Thoracic aorta (tissue), 2 donors: ENCODE data around the gene STRN4. TPM values are rescaled to one million over a fixed set of nuclear protein-coding genes. Genes with fewer than 3 reads are reported as not detected.
A peak's percentile ranks its signal among the peaks of the same experiment; 100 is the strongest.
"Not testable (repeated sequence)": the region's sequence is repeated elsewhere in the genome, so short reads cannot be mapped to it uniquely, and the experiment has no call there.

ENCODE experiments used
- ATAC-seq: fragments of 150-250 bp; one replicate; pipeline ENCODE4 v1.8.0; 2017; ENCODE audit warnings: low read depth; ENCODE audit not compliant: insufficient number of reproducible peaks, low FRiP score
- DNase-seq: peaks from one replicate; pipeline ENCODE4 v3.0.0-alpha.2; 2020; ENCODE audit warnings: low spot score
- H3K27ac ChIP-seq, 2 donors: fragments of 200-600 bp; sonication (generic); 1 replicate in 1 of 2; 2 replicates in 1 of 2; pipeline ENCODE4 v1.5.1; 2016; ENCODE audit warnings: mild to moderate bottlenecking in 2 of 2, moderate library complexity in 2 of 2
- H3K27me3 ChIP-seq: fragments of 200-600 bp; sonication (generic); replicated peaks from 2 replicates; pipeline ENCODE4 v1.6.0; 2016; ENCODE audit warnings: mild to moderate bottlenecking; ENCODE audit not compliant: insufficient read depth
- H3K36me3 ChIP-seq: fragments of 200-600 bp; sonication (generic); one replicate; pipeline ENCODE4 v1.5.1; 2016
- H3K4me1 ChIP-seq, 2 donors: fragments of 200-600 bp; sonication (generic); 1 replicate in 1 of 2; 2 replicates in 1 of 2; pipeline versions ENCODE4 v1.5.1 to v1.6.0; 2016; ENCODE audit warnings: low read depth in 2 of 2, mild to moderate bottlenecking in 1 of 2; ENCODE audit not compliant: control insufficient read depth in 1 of 2
- H3K4me3 ChIP-seq: fragments of 200-600 bp; sonication (generic); 2 replicates; pipeline ENCODE4 v1.5.1; 2016; ENCODE audit warnings: mild to moderate bottlenecking
- H3K9me3 ChIP-seq: fragments of 200-600 bp; sonication (generic); 2 replicates; pipeline ENCODE4 v1.5.1; 2016
- CTCF ChIP-seq: fragments of 200-600 bp; sonication (generic); IDR thresholded peaks from one replicate; pipeline ENCODE4 v1.5.1; 2019; ENCODE audit warnings: antibody characterized with exemption
- total RNA-seq, 2 donors: library from RNA; depleted of rRNA; stranded (reverse); fragments of >200 nt; gene quantifications; one replicate each; pipeline versions ENCODE4 v1.1.0 to v1.2.3, GENCODE V29; 2016

Gene STRN4
- total RNA-seq, 2 donors from 2014 or later: 60.9 to 66.7 TPM

- peak; percentile 59 for TF ChIP-seq CTCF
- Histone ChIP-seq H3K36me3 (no peaks in the 10 kb centered on the region), H3K9me3 (no peaks in the 10 kb centered on the region), H3K4me3 (no peak overlapping the region), H3K27me3 (no peaks in the 10 kb centered on the region), H3K27ac (no peak overlapping the region), H3K4me1 (peaks cover 0 to 8% of the 10 kb centered on the region in 2 donors)
- ATAC-seq (no peak), DNase-seq (no peak)
Observed at GRCh38 chr19:46766569-46767317, 20.5 kb upstream of the STRN4 start.

GRCh38 chr19:46764817-46765291 lies 18.6 kb upstream of the STRN4 start:
- no peaks in the 10 kb centered on the region for H3K36me3 ChIP-seq
- H3K4me1 ChIP-seq: peaks cover 6 to 15% of the 10 kb centered on the region in 2 donors
- no peak overlapping the region for H3K27ac ChIP-seq
- TF ChIP-seq CTCF: no peak
- no peaks in the 10 kb centered on the region for H3K27me3 ChIP-seq
- no peak overlapping the region for H3K4me3 ChIP-seq
- ATAC-seq (no peak), DNase-seq (no peak)
- H3K9me3 ChIP-seq: no peaks in the 10 kb centered on the region

DNA sequence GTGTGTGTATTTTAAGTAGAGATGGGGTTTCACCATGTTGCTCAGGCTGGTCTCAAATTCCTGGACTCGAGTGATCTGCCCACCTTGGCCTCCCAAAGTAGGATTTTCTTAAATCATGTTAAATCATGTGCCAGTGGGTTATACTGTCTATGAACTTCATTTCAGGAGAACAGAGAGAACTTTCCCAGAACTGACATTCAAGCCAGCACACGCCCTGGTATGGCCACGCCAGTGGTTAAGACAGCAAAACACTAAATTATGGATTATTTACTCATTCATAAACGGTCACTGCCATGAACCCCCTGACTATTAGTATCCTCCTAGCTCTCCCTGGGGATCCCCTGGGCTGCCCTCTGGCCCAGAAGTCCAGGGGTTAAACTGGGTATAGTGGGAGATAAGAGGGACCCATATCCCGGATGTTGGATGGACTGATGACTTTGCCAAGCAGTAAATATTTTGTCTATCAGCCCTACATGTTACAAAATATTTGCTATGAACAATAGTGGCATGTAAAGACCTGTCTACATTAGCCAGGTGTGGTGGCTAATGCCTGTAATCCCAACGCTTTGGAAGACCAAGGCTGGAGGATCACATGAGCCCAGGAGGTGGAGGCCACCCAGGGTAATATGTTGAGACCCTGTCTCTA lies 16.1 kb upstream of the STRN4 start:
- no peak for DNase-seq

GRCh38 chr19:46761418-46761831 lies 15.2 kb upstream of the STRN4 start:
- H3K27ac ChIP-seq: no peak overlapping the region
- TF ChIP-seq CTCF: no peak
- no peaks in the 10 kb centered on the region for H3K9me3 ChIP-seq
- H3K4me3 ChIP-seq: no peak overlapping the region
- H3K4me1 ChIP-seq: peaks cover 6 to 13% of the 10 kb centered on the region in 2 donors
- DNase-seq: no peak
- no peaks in the 10 kb centered on the region for H3K27me3 ChIP-seq
- H3K36me3 ChIP-seq: peaks cover 4% of the 10 kb centered on the region
- ATAC-seq: no peak

More for the DNA sequence above, 16.1 kb upstream of the STRN4 start:
- no peak for TF ChIP-seq CTCF
- H3K36me3 ChIP-seq: no peaks in the 10 kb centered on the region
- no peak overlapping the region for H3K27ac ChIP-seq
- peaks cover 6 to 13% of the 10 kb centered on the region in 2 donors for H3K4me1 ChIP-seq
- ATAC-seq: no peak
- no peak overlapping the region for H3K4me3 ChIP-seq
- no peaks in the 10 kb centered on the region for H3K9me3 ChIP-seq
- no peaks in the 10 kb centered on the region for H3K27me3 ChIP-seq

DNA sequence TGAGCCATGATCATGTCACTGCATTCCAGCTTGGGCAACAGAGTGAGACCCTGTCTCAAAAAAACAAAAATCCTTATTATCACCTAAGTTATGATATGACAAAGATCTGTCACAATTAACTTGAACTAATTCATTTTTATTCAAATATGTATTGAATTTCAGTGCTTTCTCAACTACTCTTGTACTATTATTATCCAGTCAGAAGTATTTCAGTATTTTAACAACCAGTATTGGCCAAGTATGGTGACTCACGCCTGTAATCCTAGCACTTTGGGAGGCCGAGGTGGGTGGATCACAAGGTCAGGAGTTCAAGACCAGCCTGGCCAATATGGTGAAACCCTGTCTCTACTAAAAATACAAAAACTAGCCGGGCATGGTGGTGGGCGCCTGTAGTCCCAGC lies 14.6 kb upstream of the STRN4 start:
- H3K27ac ChIP-seq, DNase-seq, H3K4me3 ChIP-seq, ATAC-seq, H3K27me3 ChIP-seq, H3K36me3 ChIP-seq, H3K9me3 ChIP-seq: not testable (repeated sequence)
- H3K4me1 ChIP-seq: peaks cover 6 to 13% of the 10 kb centered on the region in 2 donors
